ENCODE data around the gene CLDN25. TPM values are rescaled to one million over a fixed set of nuclear protein-coding genes. Genes with fewer than 3 reads are reported as not detected.

The CLDN25 gene
- polyA plus RNA-seq (not detected in 2 replicates), polyA minus RNA-seq (not detected in 2 replicates)

DNA sequence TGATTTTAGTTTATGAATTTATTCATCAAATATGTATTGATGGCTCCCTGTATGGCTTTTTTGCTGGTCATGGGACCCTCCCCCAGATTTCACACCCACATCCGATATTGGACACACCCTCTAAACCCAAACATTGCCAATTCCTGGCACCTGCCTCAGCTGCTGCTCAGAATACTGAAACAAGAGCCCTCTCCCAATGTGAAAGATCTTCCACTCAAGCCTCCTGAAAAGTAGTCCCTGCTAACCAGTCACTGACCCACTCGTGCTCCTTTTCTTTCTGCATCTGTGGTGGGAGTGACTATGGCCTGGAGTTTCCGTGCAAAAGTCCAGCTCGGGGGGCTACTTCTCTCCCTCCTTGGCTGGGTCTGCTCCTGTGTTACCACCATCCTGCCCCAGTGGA is at the start of gene CLDN25:
Gene CLDN25 (plus strand): TSS at position 301 of the 400 bp plus-strand sequence. CDS start 0 bp downstream, at position 301.
- TF ChIP-seq, protein P1, sequence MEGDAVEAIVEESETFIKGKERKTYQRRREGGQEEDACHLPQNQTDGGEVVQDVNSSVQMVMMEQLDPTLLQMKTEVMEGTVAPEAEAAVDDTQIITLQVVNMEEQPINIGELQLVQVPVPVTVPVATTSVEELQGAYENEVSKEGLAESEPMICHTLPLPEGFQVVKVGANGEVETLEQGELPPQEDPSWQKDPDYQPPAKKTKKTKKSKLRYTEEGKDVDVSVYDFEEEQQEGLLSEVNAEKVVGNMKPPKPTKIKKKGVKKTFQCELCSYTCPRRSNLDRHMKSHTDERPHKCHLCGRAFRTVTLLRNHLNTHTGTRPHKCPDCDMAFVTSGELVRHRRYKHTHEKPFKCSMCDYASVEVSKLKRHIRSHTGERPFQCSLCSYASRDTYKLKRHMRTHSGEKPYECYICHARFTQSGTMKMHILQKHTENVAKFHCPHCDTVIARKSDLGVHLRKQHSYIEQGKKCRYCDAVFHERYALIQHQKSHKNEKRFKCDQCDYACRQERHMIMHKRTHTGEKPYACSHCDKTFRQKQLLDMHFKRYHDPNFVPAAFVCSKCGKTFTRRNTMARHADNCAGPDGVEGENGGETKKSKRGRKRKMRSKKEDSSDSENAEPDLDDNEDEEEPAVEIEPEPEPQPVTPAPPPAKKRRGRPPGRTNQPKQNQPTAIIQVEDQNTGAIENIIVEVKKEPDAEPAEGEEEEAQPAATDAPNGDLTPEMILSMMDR (IDR thresholded peaks at IDR 0.05; ENCODE audit: poor library complexity, severe bottlenecking) = no peak
- TF ChIP-seq, protein P2, sequence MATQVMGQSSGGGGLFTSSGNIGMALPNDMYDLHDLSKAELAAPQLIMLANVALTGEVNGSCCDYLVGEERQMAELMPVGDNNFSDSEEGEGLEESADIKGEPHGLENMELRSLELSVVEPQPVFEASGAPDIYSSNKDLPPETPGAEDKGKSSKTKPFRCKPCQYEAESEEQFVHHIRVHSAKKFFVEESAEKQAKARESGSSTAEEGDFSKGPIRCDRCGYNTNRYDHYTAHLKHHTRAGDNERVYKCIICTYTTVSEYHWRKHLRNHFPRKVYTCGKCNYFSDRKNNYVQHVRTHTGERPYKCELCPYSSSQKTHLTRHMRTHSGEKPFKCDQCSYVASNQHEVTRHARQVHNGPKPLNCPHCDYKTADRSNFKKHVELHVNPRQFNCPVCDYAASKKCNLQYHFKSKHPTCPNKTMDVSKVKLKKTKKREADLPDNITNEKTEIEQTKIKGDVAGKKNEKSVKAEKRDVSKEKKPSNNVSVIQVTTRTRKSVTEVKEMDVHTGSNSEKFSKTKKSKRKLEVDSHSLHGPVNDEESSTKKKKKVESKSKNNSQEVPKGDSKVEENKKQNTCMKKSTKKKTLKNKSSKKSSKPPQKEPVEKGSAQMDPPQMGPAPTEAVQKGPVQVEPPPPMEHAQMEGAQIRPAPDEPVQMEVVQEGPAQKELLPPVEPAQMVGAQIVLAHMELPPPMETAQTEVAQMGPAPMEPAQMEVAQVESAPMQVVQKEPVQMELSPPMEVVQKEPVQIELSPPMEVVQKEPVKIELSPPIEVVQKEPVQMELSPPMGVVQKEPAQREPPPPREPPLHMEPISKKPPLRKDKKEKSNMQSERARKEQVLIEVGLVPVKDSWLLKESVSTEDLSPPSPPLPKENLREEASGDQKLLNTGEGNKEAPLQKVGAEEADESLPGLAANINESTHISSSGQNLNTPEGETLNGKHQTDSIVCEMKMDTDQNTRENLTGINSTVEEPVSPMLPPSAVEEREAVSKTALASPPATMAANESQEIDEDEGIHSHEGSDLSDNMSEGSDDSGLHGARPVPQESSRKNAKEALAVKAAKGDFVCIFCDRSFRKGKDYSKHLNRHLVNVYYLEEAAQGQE (IDR thresholded peaks at IDR 0.05; ENCODE audit: borderline replicate concordance) = no peak
- TF ChIP-seq EP300 (conservative IDR thresholded peaks at IDR 0.05; ENCODE audit: poor library complexity, severe bottlenecking) = no peak
- TF ChIP-seq MXI1 (conservative IDR thresholded peaks at IDR 0.05; ENCODE audit: poor library complexity, severe bottlenecking) = no peak
- Histone ChIP-seq H3K4me3 (ENCODE audit: low read length) (no peak within 1 kb of the TSS), H2AFZ (ENCODE audit: low read depth, low read length) (no peak within 1 kb of the TSS), H3F3A (ENCODE audit: insufficient read depth, low read length, poor library complexity, severe bottlenecking) (no peaks in the 10 kb centered on the region), H3K4me2 (ENCODE audit: low read length) (no peak within 1 kb of the TSS), H4K20me1 (ENCODE audit: insufficient read depth) (no peaks in the 10 kb centered on the region), H3K27ac (ENCODE audit: low read length) (no peak within 1 kb of the TSS), H3K27me3 (ENCODE audit: insufficient read depth, low read depth, low read length) (no peaks in the 10 kb centered on the region), H3K9me3 (ENCODE audit: low read length) (no peaks in the 10 kb centered on the region), H3K79me2 (replicated peaks; ENCODE audit: insufficient read depth, low read length) (no peaks in the 10 kb centered on the region), H3K9me2 (ENCODE audit: insufficient read depth, low read length) (no peaks in the 10 kb centered on the region), H3K36me3 (ENCODE audit: insufficient read depth, low read length) (no peaks in the 10 kb centered on the region), H3K9ac (ENCODE audit: low read length) (no peak within 1 kb of the TSS)

DNA sequence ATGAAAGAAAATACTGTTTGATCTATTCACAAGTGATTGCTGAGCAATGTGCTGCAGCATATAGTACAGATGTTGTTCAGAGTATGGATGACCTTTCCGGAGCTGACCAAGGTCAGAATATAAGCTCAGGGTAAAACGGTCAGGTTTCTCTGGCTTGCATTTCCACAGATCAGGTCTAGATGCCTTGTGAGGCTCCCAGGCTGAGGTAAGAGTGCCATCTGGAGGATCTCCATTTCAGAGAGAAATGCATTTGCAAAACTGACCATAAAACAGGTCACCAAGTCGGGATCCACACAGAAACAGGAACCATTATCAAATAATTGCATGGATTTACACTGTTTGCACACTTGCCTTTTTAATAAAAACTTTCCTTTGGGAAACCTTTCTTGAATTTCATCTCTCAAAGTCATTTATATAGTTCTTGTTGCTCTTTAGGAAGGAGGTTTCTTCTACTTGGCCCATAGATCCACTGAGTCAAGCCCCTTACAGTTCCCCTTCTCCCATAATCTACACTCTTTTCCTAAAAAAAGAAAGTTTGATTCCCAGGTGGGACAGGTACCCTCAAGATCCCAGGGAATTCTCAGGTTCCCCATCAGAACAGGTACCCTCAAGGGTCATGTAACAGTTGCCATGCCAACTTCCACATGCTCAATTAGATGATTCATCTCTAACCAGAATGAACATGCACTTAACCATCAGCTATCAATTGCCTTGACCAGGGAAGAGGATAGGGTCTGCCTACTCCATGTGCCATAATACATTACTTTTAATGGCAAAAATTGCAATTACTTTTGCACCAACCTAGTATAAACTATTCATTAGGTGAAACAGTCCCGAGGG is 48.5 kb upstream of the CLDN25 start:
- Histone ChIP-seq H3K27ac (ENCODE audit: low read length) (no peak overlapping the region), H3K9me2 (ENCODE audit: insufficient read depth, low read length) (no peaks in the 10 kb centered on the region), H3K27me3 (ENCODE audit: insufficient read depth, low read depth, low read length) (no peaks in the 10 kb centered on the region), H2AFZ (ENCODE audit: low read depth, low read length) (no peak overlapping the region), H3K4me2 (ENCODE audit: low read length) (no peak overlapping the region), H3K4me3 (ENCODE audit: low read length) (no peak overlapping the region), H3K79me2 (replicated peaks; ENCODE audit: insufficient read depth, low read length) (no peaks in the 10 kb centered on the region), H3K9ac (ENCODE audit: low read length) (no peak overlapping the region), H4K20me1 (ENCODE audit: insufficient read depth) (no peaks in the 10 kb centered on the region), H3K36me3 (ENCODE audit: insufficient read depth, low read length) (no peaks in the 10 kb centered on the region), H3K9me3 (ENCODE audit: low read length) (no peaks in the 10 kb centered on the region), H3F3A (ENCODE audit: insufficient read depth, low read length, poor library complexity, severe bottlenecking) (no peaks in the 10 kb centered on the region)
- no peak for TF ChIP-seq EP300 (conservative IDR thresholded peaks at IDR 0.05; ENCODE audit: poor library complexity, severe bottlenecking)
- TF ChIP-seq, protein P1 (IDR thresholded peaks at IDR 0.05; ENCODE audit: poor library complexity, severe bottlenecking) = peak; percentile 91
- TF ChIP-seq RAD21 (conservative IDR thresholded peaks at IDR 0.05) = peak; percentile 97
- TF ChIP-seq, protein P2 (IDR thresholded peaks at IDR 0.05; ENCODE audit: borderline replicate concordance) = no peak
- TF ChIP-seq SMC3 (conservative IDR thresholded peaks at IDR 0.05; ENCODE audit: poor library complexity) = peak; percentile 99
- no peak for TF ChIP-seq EZH2 (IDR thresholded peaks at IDR 0.05; ENCODE audit: borderline replicate concordance, insufficient read depth, low read length, poor library complexity, severe bottlenecking)
- no peak for TF ChIP-seq TAF1 (IDR thresholded peaks at IDR 0.05; ENCODE audit: low read depth)
- TF ChIP-seq MXI1 (conservative IDR thresholded peaks at IDR 0.05; ENCODE audit: poor library complexity, severe bottlenecking) = no peak
- no peak for TF ChIP-seq POLR2AphosphoS5 (IDR thresholded peaks at IDR 0.05)

Data from neural cell (in vitro differentiated cells).